GM19452 (cell line): ENCODE results near the gene C17orf50.

Source experiments
- ATAC-seq: cut with Tn5 transposase; IDR thresholded peaks from one replicate; pipeline ENCODE4 v1.9.1; 2021; ENCODE audit not compliant: unreplicated experiment

Gene C17orf50

DNA sequence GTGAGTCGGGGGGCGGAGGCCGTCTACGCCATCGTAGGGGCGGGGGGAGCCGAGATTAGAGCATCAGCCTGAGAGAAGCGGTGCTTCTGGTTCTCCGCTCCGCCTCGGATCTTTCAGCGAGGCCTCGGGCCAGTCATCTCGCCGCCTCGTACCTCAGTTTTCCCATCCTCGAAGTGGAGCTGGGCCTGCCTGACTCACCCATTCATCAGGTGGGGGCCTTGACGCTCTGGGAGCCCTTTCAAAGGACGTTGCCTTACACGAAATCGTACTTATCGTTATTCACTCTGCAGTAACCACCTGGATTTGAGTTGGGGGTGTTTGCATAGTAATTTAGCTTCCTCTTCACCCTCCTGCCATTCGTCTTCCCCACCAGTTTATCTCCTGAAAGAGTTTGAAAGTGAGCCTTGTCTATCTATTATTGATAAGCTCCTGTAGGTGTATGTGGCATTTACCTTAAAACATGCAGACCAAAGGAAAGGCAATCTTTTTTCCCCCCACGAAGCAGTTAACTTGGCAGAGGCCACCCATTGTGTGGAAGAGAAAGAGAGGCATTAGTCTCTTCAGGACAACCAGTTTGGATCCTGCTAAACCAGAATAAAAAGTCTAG is 49.3 kb downstream of the C17orf50 start:
- ATAC-seq, result no peak

DNA sequence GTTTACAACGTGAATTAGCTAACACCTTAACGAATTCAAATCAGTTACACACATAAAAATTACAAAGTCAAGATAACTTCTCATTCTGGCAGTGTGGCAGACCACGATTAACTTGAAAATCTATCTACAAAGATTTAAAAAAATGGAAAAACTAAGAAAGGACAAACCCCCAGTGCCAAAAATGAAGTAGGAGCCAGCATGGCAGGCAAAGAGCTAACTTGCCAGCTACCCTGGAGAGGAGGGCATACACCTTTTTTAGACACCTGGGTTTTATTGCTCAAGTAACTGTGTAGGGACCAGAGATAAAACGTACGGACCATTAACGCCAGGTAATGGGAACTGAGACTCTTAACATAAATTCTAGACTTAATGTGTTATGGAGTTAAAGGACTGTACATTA is 51.1 kb downstream of the C17orf50 start:
- ATAC-seq, result no peak

DNA sequence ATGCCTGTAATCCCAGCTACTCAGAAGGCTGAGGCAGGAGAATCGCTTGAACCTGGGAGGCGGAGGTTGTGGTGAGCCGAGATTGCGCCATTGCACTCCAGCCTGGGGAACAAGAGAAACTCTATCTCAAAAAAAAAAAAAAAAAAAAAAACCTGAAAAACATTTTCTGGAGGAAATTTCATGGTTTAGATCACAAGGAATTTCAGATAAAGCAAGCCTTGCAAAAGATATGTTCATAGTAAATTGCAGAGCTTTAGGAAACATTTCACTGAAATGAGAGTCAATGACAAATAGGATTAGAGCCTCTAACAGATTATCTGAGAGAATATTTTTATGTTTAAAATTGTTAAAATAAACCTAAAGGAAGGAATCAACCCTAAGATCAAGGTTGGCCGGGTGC is 51.8 kb downstream of the C17orf50 start:
- no peak for ATAC-seq
